ENCODE measurements around the gene RABAC1.
A peak's percentile ranks its signal among the peaks of the same experiment; 100 is the strongest.

The RABAC1 gene

GRCh38 chr19:41990028-41990427 is 30.9 kb upstream of the RABAC1 start:
- no peak overlapping the region for H3K4me3 ChIP-seq (ENCODE audit: low read depth, low read length)

- no peak overlapping the region for H3K4me3 ChIP-seq (ENCODE audit: low read depth, low read length)
These were observed 29.8 kb upstream of the RABAC1 start for GRCh38 chr19:41988947-41989346.

- no peak overlapping the region for H3K4me3 ChIP-seq (ENCODE audit: low read depth, low read length)
These were observed 28.2 kb upstream of the RABAC1 start for GRCh38 chr19:41987141-41987860.

GRCh38 chr19:41984961-41985360 is 25.8 kb upstream of the RABAC1 start:
- H3K4me3 ChIP-seq (ENCODE audit: low read depth, low read length): no peak overlapping the region

- H3K4me3 ChIP-seq (ENCODE audit: low read depth, low read length): no peak overlapping the region
These were observed 22.6 kb upstream of the RABAC1 start for GRCh38 chr19:41981724-41982123.

GRCh38 chr19:41978470-41978869 is 19.3 kb upstream of the RABAC1 start:
- H3K4me3 ChIP-seq (ENCODE audit: low read depth, low read length): no peak overlapping the region

GRCh38 chr19:41977916-41978315 is 18.8 kb upstream of the RABAC1 start:
- H3K4me3 ChIP-seq (ENCODE audit: low read depth, low read length): no peak overlapping the region

GRCh38 chr19:41974652-41975051 is 15.5 kb upstream of the RABAC1 start:
- no peak overlapping the region for H3K4me3 ChIP-seq (ENCODE audit: low read depth, low read length)

- H3K4me3 ChIP-seq (ENCODE audit: low read depth, low read length): no peak overlapping the region
These were observed 12.2 kb upstream of the RABAC1 start for GRCh38 chr19:41971363-41971762.

GRCh38 chr19:41969772-41970458 is 10.8 kb upstream of the RABAC1 start:
- no peak overlapping the region for H3K4me3 ChIP-seq (ENCODE audit: low read depth, low read length)

- no peak overlapping the region for H3K4me3 ChIP-seq (ENCODE audit: low read depth, low read length)
These were observed 9.9 kb upstream of the RABAC1 start for GRCh38 chr19:41968751-41969595.

- no peak overlapping the region for H3K4me3 ChIP-seq (ENCODE audit: low read depth, low read length)
These were observed 8.1 kb upstream of the RABAC1 start for GRCh38 chr19:41967054-41967783.

- no peak overlapping the region for H3K4me3 ChIP-seq (ENCODE audit: low read depth, low read length)
These were observed 6.0 kb upstream of the RABAC1 start for GRCh38 chr19:41965106-41965505.

GRCh38 chr19:41960973-41961372 is 1.9 kb upstream of the RABAC1 start:
- H3K4me3 ChIP-seq (ENCODE audit: low read depth, low read length): no peak overlapping the region

GRCh38 chr19:41958367-41959055 is 610 bp downstream of the RABAC1 start:
- H3K4me3 ChIP-seq (ENCODE audit: low read depth, low read length): peak overlapping the region; percentile 87

- H3K4me3 ChIP-seq (ENCODE audit: low read depth, low read length): no peak overlapping the region
These were observed 1.2 kb downstream of the RABAC1 start for GRCh38 chr19:41957838-41958366.

- H3K4me3 ChIP-seq (ENCODE audit: low read depth, low read length): no peak overlapping the region
These were observed 1.8 kb downstream of the RABAC1 start for GRCh38 chr19:41957161-41957837.

- no peak overlapping the region for H3K4me3 ChIP-seq (ENCODE audit: low read depth, low read length)
These were observed 2.5 kb downstream of the RABAC1 start for GRCh38 chr19:41956621-41957020.

- H3K4me3 ChIP-seq (ENCODE audit: low read depth, low read length): no peak overlapping the region
These were observed 3.6 kb downstream of the RABAC1 start for GRCh38 chr19:41955521-41955920.

Data from iPS-11a (cell line).